ENCODE measurements around the gene TMEM272.

GRCh38 chr13:51808811-51809210, 36.2 kb downstream of the TMEM272 start:
- no peak for TF ChIP-seq CTCF (IDR thresholded peaks at IDR 0.05; ENCODE audit: extremely low read depth in 1 of 2, insufficient read depth in 1 of 2, low read depth in 1 of 2, low read length in 2 of 2)
- no peak for TF ChIP-seq EZH2 (IDR thresholded peaks at IDR 0.05; ENCODE audit: borderline replicate concordance, low read depth, low read length, severe bottlenecking)
- no peak for TF ChIP-seq POLR2A (IDR thresholded peaks at IDR 0.05; ENCODE audit: low read depth, low read length)
- no peak for TF ChIP-seq POLR2AphosphoS5 (IDR thresholded peaks at IDR 0.05; ENCODE audit: insufficient read depth, low read depth, low read length)

Data from endothelial cell of umbilical vein (primary cell).